NB4 (cell line): Measurements from ENCODE around the gene CAMK2B.

Experiments
- CTCF ChIP-seq: IDR thresholded peaks from one replicate; pipeline ENCODE4 v1.5.1; 2012; ENCODE audit warnings: low read depth, low read length
- MAX ChIP-seq: IDR thresholded peaks from 2 replicates; pipeline ENCODE4 v1.6.1; 2011; ENCODE audit warnings: low read depth, low read length
- MYC ChIP-seq: IDR thresholded peaks from 2 replicates; pipeline ENCODE4 v1.6.1; 2011; ENCODE audit warnings: low read depth, low read length
- POLR2A ChIP-seq: IDR thresholded peaks from 2 replicates; pipeline ENCODE4 v1.6.1; 2011; ENCODE audit warnings: mild to moderate bottlenecking; ENCODE audit not compliant: insufficient read length; ENCODE audit errors: extremely low read depth

GRCh38 chr7:44187636-44188416, 137.6 kb downstream of the CAMK2B start:
- TF ChIP-seq CTCF (no peak), POLR2A (no peak), MAX (no peak), MYC (no peak)
